SU-DHL-6 (cell line): Measurements from ENCODE around the gene NUDT4.

Source experiments
- CTCF ChIP-seq: fragments of 200-600 bp; sonication (generic); IDR thresholded peaks from one replicate; pipeline ENCODE4 v1.5.1; 2017; ENCODE audit warnings: antibody characterized with exemption, mild to moderate bottlenecking, low read length, moderate library complexity; ENCODE audit not compliant: insufficient read depth, poor library complexity, severe bottlenecking
- EZH2phosphoT487 ChIP-seq: fragments of 200-600 bp; sonication (generic), shearing (Covaris generic); conservative IDR thresholded peaks from 2 replicates; pipeline ENCODE4 v1.6.1; 2018; ENCODE audit warnings: mild to moderate bottlenecking, antibody characterized with exemption, low read length, moderate library complexity, mixed read lengths

- TF ChIP-seq CTCF (no peak), EZH2phosphoT487 (no peak)
Observed at GRCh38 chr12:93373961-93374656, 3.6 kb upstream of the NUDT4 start.
